Activated CD4-positive, alpha-beta T cell treated with anti-CD3 and anti-CD28 coated beads, Interleukin-2, amount 10 ng/mL, durations not matched to agents 7 days and 5 days (primary cell): Measurements from ENCODE around the gene HOXA9. TPM values are rescaled to one million over a fixed set of nuclear protein-coding genes. Genes with fewer than 3 reads are reported as not detected.

Experiments used
- CTCF ChIA-PET: fragments of 350-600 bp; sonication (Branson Sonifier 250); formaldehyde crosslinking; loops from one replicate; lab custom pipeline; 2021; ENCODE audit warnings: antibody characterized with exemption; lab: Charles Lee
- POLR2A ChIA-PET: fragments of 350-600 bp; sonication (Branson Sonifier 250); formaldehyde crosslinking; loops from one replicate; lab custom pipeline; 2021; ENCODE audit warnings: antibody characterized with exemption; lab: Charles Lee
- DNase-seq: peaks from one replicate; pipeline ENCODE4 v3.0.0-alpha.2; 2020
- H3K27ac Mint-ChIP-seq: one replicate; pipeline ENCODE4 v1.8.0; 2021; ENCODE audit warnings: mild to moderate bottlenecking, moderate library complexity, mixed read lengths
- H3K27me3 Mint-ChIP-seq: one replicate; pipeline ENCODE4 v1.8.0; 2021; ENCODE audit warnings: mixed read lengths
- H3K36me3 Mint-ChIP-seq: one replicate; pipeline ENCODE4 v1.8.0; 2021; ENCODE audit warnings: low read depth, mixed read lengths
- H3K4me1 Mint-ChIP-seq: one replicate; pipeline ENCODE4 v1.8.0; 2021; ENCODE audit warnings: mixed read lengths
- H3K4me3 Mint-ChIP-seq: one replicate; pipeline ENCODE4 v1.8.0; 2021; ENCODE audit warnings: mild to moderate bottlenecking, moderate library complexity, mixed read lengths
- H3K9me3 Mint-ChIP-seq: one replicate; pipeline ENCODE4 v1.8.0; 2021; ENCODE audit warnings: mixed read lengths
- total RNA-seq, 2 experiments: library from RNA; stranded (reverse); gene quantifications; one replicate each; pipeline ENCODE4 v1.2.3, GENCODE V29; 2021

HOXA9 gene
- total RNA-seq, 2 experiments from 2014 or later = not detected

DNA sequence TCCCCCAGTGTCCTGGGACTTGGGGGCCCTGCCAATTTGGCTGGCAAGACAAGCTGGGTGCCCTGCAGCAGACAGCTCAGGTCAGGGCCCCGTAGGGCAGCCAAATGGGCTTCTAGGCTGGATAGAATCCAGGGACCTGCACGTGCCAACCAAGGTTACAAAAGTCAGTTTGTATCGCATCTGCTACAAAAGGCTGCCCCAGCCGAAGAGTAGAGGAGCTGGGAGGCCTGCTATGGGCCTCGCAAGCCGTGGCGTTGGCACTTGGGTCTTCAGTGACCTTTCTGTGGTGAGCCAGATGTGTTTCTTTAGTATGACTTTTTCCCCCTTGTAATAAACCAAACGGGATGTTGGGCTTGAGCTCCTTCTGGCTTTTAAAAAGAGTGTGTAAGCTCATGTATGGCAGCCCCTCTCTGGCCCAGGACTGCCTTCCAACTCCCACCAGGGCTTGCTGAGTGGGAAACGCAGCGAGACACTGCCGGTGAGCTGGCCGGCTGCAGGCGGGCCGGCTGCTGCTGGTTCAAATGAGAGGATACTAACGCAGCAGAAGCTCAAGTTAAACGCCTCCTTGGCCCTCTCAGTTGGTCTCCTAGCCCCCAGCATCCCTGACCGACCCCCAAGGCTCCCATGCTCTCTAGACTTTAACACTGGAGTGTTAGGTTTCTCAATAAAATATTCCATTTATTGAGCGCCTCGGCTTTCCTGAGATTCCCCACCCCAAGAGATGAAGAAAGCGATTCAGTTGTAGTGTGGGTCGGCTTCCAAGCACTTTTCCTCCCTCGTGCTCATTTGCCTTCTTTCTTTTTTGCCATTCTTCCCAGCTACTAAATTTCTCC, 11.8 kb upstream of the HOXA9 start:
- no peaks in the 10 kb centered on the region for H3K36me3 Mint-ChIP-seq
- peaks cover 12% of the 10 kb centered on the region for H3K4me1 Mint-ChIP-seq
- H3K4me3 Mint-ChIP-seq = no peak overlapping the region
- CTCF ChIA-PET = interaction anchor here (1.0 kb wide), 2 partner anchors 16 to 26 kb away, joined by 3 to 5 read pairs; no protein-coding TSS in a partner anchor
- DNase-seq = no peak
- POLR2A ChIA-PET = no interaction called here
- no peak overlapping the region for H3K27ac Mint-ChIP-seq
- H3K9me3 Mint-ChIP-seq = no peaks in the 10 kb centered on the region
- peaks cover 65% of the 10 kb centered on the region for H3K27me3 Mint-ChIP-seq

DNA sequence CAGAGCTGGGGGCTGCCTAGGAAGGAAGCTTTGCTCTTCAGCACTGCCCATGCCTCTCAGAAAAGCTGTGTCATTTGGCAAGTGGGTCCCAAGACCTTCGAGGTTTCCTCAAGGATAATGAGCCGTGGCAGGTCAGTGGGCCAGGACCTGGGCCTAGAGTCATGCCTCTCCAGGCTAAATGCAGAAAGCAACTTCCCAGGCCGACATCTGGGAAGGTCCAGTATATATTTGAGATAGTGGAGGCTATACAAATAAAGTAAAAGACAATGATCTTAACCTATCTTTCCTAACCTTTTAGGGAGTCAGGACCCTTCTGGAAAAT, 11.1 kb upstream of the HOXA9 start:
- H3K27ac Mint-ChIP-seq = no peak overlapping the region
- H3K4me3 Mint-ChIP-seq = no peak overlapping the region
- ChIA-PET POLR2A (no interaction called here), CTCF (interaction anchor here (0.6 to 1.0 kb wide), 2 partner anchors 16 to 19 kb away, joined by 3 to 5 read pairs; no protein-coding TSS in a partner anchor)
- H3K4me1 Mint-ChIP-seq = peaks cover 13% of the 10 kb centered on the region
- peaks cover 4% of the 10 kb centered on the region for H3K36me3 Mint-ChIP-seq
- DNase-seq = no peak
- H3K27me3 Mint-ChIP-seq = peaks cover 69% of the 10 kb centered on the region
- H3K9me3 Mint-ChIP-seq = no peaks in the 10 kb centered on the region

DNA sequence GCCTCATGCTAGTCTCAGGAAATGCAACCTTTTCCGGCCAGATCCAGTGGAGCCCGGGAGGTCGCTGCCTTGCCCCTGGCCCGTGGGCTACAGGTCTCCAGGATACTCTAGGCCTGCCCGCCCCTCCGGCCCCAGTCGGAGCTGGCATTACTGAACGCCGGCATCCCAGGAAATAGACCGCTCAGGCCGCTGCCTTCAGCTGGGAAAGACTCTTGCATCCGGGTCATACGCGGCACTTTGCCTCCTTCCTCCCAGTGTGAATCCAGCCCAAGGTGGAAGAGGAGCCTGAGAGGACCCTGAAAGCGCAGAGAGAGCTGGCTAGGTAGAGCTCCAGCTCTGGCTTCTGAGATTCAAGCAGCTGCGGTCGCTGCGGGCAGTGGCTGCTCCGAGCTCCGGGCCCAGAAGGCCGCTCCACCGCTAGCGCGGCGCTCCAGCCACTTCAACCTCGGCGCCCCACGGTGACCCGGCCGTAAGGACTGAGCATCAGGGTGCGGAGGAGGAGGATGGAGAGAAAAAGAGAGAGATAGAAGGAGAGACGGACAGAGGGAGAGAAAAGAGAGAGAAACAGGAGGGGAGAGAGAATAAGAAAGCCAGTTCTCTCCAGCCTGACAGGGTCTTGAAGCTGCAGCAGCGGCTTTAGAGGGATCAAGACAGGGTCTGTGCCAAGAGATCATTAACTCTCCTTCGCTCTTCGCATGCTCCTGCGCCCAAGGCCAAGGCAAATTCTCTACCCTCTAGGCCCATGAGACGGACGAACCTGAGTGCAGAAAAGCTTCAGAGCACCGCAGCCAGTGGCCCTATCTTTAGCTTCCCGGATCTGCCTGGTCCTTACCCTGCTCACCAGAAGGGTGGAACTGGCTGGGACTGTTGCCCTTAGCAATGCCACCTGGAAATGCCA, 10.5 kb upstream of the HOXA9 start:
- peaks cover 69% of the 10 kb centered on the region for H3K27me3 Mint-ChIP-seq
- ChIA-PET CTCF (interaction anchor here (0.6 to 1.0 kb wide), 2 partner anchors 15 to 20 kb away, joined by 3 to 5 read pairs; no protein-coding TSS in a partner anchor), POLR2A (no interaction called here)
- peaks cover 13% of the 10 kb centered on the region for H3K4me1 Mint-ChIP-seq
- DNase-seq = no peak
- peaks cover 5% of the 10 kb centered on the region for H3K36me3 Mint-ChIP-seq
- no peak overlapping the region for H3K27ac Mint-ChIP-seq
- no peak overlapping the region for H3K4me3 Mint-ChIP-seq
- no peaks in the 10 kb centered on the region for H3K9me3 Mint-ChIP-seq

DNA sequence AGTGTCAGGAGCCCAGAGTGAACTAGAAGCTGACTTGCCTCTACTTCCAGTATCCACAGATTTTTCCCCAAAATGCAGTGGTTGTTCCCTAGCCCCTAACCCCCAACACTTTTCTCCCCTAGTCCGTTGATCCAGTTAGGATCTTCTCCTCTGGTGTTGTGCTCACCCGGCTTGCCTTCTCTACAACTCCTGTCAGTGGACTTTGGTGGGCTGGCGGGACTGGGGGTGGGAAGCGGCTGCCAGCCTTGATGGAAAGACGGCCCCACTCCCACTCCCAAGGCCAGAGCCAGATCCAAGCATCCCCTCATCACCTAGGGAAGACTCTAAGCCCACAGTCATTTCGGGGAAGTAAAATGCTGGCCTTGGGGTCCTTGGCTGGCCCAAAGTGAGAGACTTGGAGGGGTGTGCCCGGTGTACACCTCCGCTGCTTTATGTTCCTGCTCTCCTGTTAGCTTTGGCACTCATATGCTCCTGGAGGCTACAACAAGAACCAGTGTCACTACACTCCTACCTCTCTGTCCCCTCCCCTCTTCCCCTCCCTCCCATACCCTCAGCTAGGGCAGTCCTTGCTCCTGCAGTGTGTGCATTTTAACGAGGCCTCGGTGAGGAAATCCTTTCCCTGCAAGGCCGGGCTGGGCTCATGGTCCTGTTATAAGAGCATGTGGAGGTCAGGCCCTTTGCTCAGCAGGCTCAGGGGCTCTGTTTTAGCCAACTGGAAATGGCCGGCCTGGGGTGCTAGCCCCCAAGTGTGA, 9.7 kb upstream of the HOXA9 start:
- H3K36me3 Mint-ChIP-seq = peaks cover 5% of the 10 kb centered on the region
- ChIA-PET CTCF (interaction anchor here (0.8 to 1.0 kb wide), 2 partner anchors 9 to 36 kb away, joined by 3 read pairs; no protein-coding TSS in a partner anchor), POLR2A (no interaction called here)
- H3K4me1 Mint-ChIP-seq = peaks cover 12% of the 10 kb centered on the region
- H3K4me3 Mint-ChIP-seq = no peak overlapping the region
- no peak for DNase-seq
- peaks cover 71% of the 10 kb centered on the region for H3K27me3 Mint-ChIP-seq
- no peaks in the 10 kb centered on the region for H3K9me3 Mint-ChIP-seq
- H3K27ac Mint-ChIP-seq = peak overlapping the region; percentile 69

DNA sequence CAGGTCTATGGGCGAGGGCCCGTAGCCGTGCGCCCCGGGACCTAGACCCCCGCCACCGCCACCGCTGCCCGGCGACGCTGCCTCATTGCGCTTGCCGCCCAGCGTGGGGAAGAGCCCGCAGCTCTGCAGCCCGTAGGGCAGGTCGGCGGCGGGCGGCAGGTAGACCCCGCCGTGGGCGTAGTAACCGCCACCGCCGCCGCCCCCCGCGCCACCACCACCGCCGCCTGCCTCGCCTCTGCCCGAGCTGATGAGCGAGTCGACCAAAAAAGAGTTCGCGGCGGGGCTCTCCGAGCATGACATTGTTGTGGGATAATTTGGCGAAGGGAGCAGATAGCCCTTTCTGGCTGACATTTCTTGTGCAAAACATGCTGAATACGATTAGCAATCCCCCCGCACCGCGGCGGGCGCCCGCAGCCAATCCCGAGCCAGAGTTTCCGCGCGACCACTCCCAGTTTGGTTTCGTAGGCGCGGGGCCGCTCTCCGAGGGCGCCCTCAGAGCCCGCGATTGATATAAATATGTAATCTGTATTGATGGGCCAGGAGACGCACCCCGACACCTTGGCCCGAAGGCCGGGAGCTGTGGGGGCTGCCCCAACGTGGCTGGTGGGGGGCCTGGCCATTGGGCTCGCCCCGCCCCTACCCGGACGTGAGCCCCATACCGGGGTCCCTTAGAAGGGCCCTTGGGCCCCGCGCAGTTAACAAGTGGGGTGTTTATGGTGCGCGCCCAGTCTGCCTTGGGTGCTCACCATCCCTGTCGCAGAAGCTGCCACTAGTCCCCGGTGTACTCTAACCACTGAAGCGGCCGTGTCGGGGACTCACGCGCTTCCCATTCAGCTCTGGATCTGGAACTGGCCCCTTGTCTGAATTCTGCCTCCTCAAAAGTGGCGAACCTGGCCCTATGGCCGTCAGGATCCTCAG, 8.9 kb upstream of the HOXA9 start, which contains the start of gene HOXA10:
HOXA10 (minus strand) TSS at position 365 of the 918 bp plus-strand sequence; CDS start at position 351, 14 bp downstream.
- Mint-ChIP-seq H3K36me3 (peaks cover 5% of the 10 kb centered on the region), H3K27me3 (peaks cover 66% of the 10 kb centered on the region), H3K4me3 (peak within 1 kb of the TSS; percentile 19), H3K9me3 (no peaks in the 10 kb centered on the region), H3K27ac (peak within 1 kb of the TSS; percentile 69), H3K4me1 (peaks cover 6% of the 10 kb centered on the region)
- DNase-seq = no peak
- ChIA-PET POLR2A (no interaction called here), CTCF (interaction anchor here (0.6 to 1.9 kb wide), 5 partner anchors 10 to 36 kb away, joined by 3 to 7 read pairs (median 3); partner anchors contain the start of gene HOXA11)

DNA sequence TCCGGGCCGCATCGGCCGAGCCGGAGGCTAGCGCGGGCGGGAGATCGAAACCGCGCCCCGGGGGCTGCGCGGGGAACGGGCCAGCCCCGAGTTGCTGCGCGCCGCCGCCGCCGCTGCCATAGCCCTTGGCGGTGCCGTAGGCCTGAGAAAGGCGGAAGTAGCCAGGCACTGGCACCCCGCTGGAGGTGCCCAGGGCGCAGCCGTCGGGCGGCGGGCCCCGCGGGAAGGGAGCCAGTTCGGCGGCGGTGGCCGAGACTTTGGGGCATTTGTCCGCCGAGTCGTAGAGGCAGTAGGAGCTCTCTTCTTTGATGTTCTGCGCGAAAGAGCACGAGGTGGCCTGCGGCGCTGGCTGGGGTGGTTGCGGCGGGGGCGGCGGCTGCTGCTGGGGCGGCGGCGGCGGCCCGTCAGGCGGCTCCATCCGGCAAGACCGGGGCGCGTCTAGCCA, 8.2 kb upstream of the HOXA9 start:
- POLR2A ChIA-PET = no interaction called here

DNA sequence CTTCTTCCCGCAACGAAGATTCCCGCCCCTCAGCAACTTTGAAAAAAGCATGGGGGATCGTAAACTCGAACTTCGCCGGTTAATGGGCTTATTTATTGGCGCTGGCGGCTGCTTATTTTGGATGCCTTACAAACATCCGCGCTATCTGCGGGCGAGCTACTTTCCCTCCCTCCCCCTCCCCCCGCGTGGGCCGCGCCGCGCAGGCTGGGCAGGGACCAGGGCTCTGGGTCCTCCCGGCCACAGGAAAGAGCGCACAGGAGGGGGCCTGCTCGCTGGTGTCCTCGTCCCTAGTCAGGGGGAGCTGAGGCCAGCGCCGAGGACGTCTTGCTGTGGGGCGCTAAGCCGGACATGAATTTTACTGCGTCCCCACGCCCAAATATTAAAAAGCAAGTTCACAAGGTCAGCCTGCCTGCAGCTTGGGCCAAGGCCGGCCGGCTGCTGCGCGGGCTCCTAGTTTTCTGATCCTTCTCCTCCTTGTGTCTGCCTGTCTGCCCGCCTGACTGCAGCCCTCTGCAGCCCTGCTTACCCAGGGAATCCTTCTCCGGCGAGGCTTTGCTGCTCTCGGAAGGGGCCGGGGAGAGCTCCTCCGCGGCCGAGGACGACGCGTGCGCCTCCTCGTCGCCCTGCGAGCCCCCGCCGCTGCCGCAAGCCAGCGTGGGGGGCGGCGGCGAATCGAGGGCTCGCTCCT, 7.6 kb upstream of the HOXA9 start:
- DNase-seq = no peak
- Mint-ChIP-seq H3K27me3 (peaks cover 68% of the 10 kb centered on the region), H3K36me3 (peaks cover 8% of the 10 kb centered on the region), H3K9me3 (no peaks in the 10 kb centered on the region), H3K27ac (no peak overlapping the region), H3K4me3 (no peak overlapping the region), H3K4me1 (peaks cover 8% of the 10 kb centered on the region)
- ChIA-PET POLR2A (interaction anchor here (0.8 kb wide), 1 partner anchor 22 kb away, joined by 3 read pairs; no protein-coding TSS in a partner anchor), CTCF (interaction anchor here (1.0 to 1.9 kb wide), 4 partner anchors 11 to 22 kb away, joined by 3 to 7 read pairs (median 4); no protein-coding TSS in a partner anchor)

More for the DNA sequence above, 8.2 kb upstream of the HOXA9 start:
- no peak for DNase-seq
- no peak overlapping the region for H3K4me3 Mint-ChIP-seq
- H3K36me3 Mint-ChIP-seq = peaks cover 8% of the 10 kb centered on the region
- H3K27me3 Mint-ChIP-seq = peaks cover 67% of the 10 kb centered on the region
- H3K27ac Mint-ChIP-seq = no peak overlapping the region
- H3K9me3 Mint-ChIP-seq = no peaks in the 10 kb centered on the region
- CTCF ChIA-PET = interaction anchor here (0.6 to 1.9 kb wide), 5 partner anchors 10 to 23 kb away, joined by 3 to 7 read pairs (median 4); partner anchors contain the start of gene HOXA11
- peaks cover 8% of the 10 kb centered on the region for H3K4me1 Mint-ChIP-seq

DNA sequence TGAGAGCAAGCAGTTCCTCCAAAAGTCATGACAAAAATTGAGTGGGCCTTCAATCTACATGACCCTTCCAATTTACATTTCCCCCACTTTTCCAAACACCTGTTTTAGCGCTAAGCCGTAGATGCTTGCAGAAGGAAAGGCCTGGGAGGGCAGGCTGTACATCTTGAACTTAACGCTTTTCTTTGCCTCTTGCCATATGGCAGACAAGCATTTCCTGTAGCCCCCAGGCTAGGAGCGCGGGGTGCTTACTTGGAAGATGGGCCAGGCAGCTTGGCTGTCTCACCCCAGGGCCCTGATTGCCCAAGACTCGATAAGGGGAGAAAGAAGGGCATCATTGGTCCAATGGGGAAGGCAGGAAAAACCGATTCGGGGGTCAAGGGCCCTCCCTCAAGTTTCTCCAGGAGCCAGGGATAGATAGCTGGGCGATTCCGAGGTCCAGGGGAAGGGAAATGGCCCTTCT, 7.0 kb upstream of the HOXA9 start:
- DNase-seq = no peak
- no peaks in the 10 kb centered on the region for H3K9me3 Mint-ChIP-seq
- ChIA-PET POLR2A (interaction anchor here (0.8 kb wide), 1 partner anchor 21 kb away, joined by 3 read pairs; no protein-coding TSS in a partner anchor), CTCF (interaction anchor here (0.9 to 1.9 kb wide), 4 partner anchors 10 to 83 kb away, joined by 3 to 7 read pairs (median 4); no protein-coding TSS in a partner anchor)
- H3K27me3 Mint-ChIP-seq = peaks cover 68% of the 10 kb centered on the region
- H3K4me3 Mint-ChIP-seq = peak overlapping the region; percentile 37
- H3K4me1 Mint-ChIP-seq = peaks cover 8% of the 10 kb centered on the region
- H3K27ac Mint-ChIP-seq = peak overlapping the region; percentile 51
- peaks cover 8% of the 10 kb centered on the region for H3K36me3 Mint-ChIP-seq

DNA sequence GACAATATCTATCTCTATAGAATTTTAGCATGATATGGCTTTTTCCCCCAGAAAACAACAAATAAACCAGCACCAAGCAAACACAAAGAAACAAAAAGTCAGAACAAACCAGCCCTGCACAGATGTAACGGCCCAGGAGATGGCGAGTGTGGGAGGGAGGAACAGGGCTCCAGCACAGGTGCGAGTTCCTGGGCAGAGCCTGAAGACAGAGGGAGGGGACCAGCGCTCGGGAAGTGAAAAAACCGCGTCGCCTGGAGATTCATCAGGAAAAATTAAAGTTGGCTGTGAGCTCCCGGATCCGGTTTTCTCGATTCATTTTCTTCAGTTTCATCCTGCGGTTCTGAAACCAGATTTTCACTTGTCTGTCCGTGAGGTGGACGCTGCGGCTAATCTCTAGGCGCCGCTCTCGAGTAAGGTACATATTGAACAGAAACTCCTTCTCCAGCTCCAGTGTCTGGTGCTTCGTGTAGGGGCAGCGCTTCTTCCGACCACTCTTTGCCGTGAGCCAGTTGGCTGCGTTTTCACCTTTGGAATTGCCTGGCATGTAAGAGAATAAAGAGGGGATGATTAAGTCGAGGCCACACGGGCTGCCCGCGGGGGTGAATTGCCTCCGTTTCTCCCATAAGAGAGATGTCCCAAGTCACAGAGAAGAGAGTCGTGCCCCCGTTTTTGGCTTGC, 6.4 kb upstream of the HOXA9 start:
- H3K9me3 Mint-ChIP-seq = no peaks in the 10 kb centered on the region
- peak overlapping the region; percentile 77 for H3K27ac Mint-ChIP-seq
- CTCF ChIA-PET = interaction anchor here (0.9 to 1.9 kb wide), 3 partner anchors 14 to 84 kb away, joined by 3 to 7 read pairs (median 3); no protein-coding TSS in a partner anchor
- POLR2A ChIA-PET = interaction anchor here (0.8 kb wide), 1 partner anchor 21 kb away, joined by 3 read pairs; no protein-coding TSS in a partner anchor
- no peak for DNase-seq
- H3K27me3 Mint-ChIP-seq = peaks cover 69% of the 10 kb centered on the region
- H3K36me3 Mint-ChIP-seq = peaks cover 8% of the 10 kb centered on the region
- H3K4me3 Mint-ChIP-seq = no peak overlapping the region
- peaks cover 8% of the 10 kb centered on the region for H3K4me1 Mint-ChIP-seq

DNA sequence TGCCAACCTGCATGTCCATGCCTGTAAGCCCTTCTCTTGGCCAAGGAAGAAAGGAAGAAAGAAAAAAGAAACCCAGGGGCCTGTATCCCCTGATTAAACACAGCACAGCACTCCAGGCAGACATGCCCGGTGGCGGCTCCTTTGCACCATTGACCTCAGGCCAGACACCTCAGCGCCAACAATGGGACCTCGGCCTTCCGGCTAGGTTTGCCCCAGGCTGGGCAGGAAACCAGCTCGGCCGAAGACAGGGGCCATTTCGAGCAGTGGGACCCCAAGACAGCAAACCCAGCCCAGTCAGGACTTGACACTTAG, 5.9 kb upstream of the HOXA9 start:
- H3K27me3 Mint-ChIP-seq = peaks cover 67% of the 10 kb centered on the region
- POLR2A ChIA-PET = no interaction called here
- CTCF ChIA-PET = interaction anchor here (0.8 to 1.1 kb wide), 2 partner anchors 11 to 15 kb away, joined by 3 read pairs; no protein-coding TSS in a partner anchor
- peaks cover 8% of the 10 kb centered on the region for H3K36me3 Mint-ChIP-seq
- peaks cover 8% of the 10 kb centered on the region for H3K4me1 Mint-ChIP-seq
- peak overlapping the region; percentile 39 for H3K27ac Mint-ChIP-seq
- no peak overlapping the region for H3K4me3 Mint-ChIP-seq
- DNase-seq = no peak
- no peaks in the 10 kb centered on the region for H3K9me3 Mint-ChIP-seq
